HepG2 (cell line): Measurements from ENCODE around the gene BCAT1. TPM values are rescaled to one million over a fixed set of nuclear protein-coding genes. Genes with fewer than 3 reads are reported as not detected.
"Not testable (repeated sequence)": the region's sequence is repeated elsewhere in the genome, so short reads cannot be mapped to it uniquely, and the experiment has no call there.

ENCODE experiments used
- ATAC-seq: fragments of 200-7000 bp; cut with Tn5 transposase; 3 replicates; pipeline ENCODE4 v1.9.1; 2020; ENCODE audit warnings: mild to moderate bottlenecking, moderate library complexity
- BruUV-seq: library from RNA; stranded (reverse); fragments of 400-500 nt; replicated peaks from 2 replicates; lab custom pipeline; 2021; lab: Mats Ljungman, UMichigan
- CTCF ChIA-PET: fragments of 300-600 bp; formaldehyde crosslinking; extraction: SDS; loops from one replicate; lab custom pipeline; 2021; ENCODE audit warnings: low total read pairs, inconsistent platforms, low intra/inter-chr PET ratio; lab: Yijun Ruan, JAX
- POLR2A ChIA-PET: fragments of 350-600 bp; sonication (Branson Sonifier 250); formaldehyde crosslinking; loops from one replicate; lab custom pipeline; 2020; ENCODE audit warnings: antibody characterized with exemption, inconsistent platforms; lab: Yijun Ruan, JAX
- DNase-seq: peaks from one replicate; pipeline ENCODE4 v3.0.0-alpha.2; 2015; ENCODE audit warnings: low spot score
- FAIRE-seq: peaks from 3 replicates; lab custom pipeline; 2011; peaks lifted over from hg19 to GRCh38; lab: Jason Lieb, UNC
- H2AFZ ChIP-seq: one replicate; pipeline ENCODE4 v1.6.1; 2011; ENCODE audit warnings: low read length, inconsistent platforms
- H3K27ac ChIP-seq: fragments of 300-600 bp; 3 replicates; pipeline ENCODE4 v1.8.0; 2011; ENCODE audit warnings: mixed run types, mild to moderate bottlenecking, mixed read lengths, low read length, inconsistent platforms; ENCODE audit not compliant: insufficient read depth; ENCODE audit errors: extremely low read length
- H3K27me3 ChIP-seq, 2 experiments: fragments of 200-600 bp in 1 of 2; 2 replicates in 1 of 2; 3 replicates in 1 of 2; pipeline versions ENCODE4 v1.6.0 to v1.8.0; 2011; ENCODE audit warnings: low read length in 2 of 2, mild to moderate bottlenecking in 2 of 2, moderate library complexity in 2 of 2, inconsistent platforms in 1 of 2; ENCODE audit not compliant: insufficient read depth in 2 of 2, control insufficient read depth in 1 of 2
- H3K36me3 ChIP-seq, 2 experiments: fragments of 200-600 bp in 1 of 2; replicated peaks in 1 of 2; 2 replicates in 1 of 2; 3 replicates in 1 of 2; pipeline versions ENCODE4 v1.5.1 to v1.8.0; 2011; ENCODE audit warnings: low read length in 2 of 2, inconsistent platforms in 1 of 2; ENCODE audit not compliant: insufficient read depth in 2 of 2, control insufficient read depth in 1 of 2
- H3K4me1 ChIP-seq: 2 replicates; pipeline ENCODE4 v1.5.1; 2012; ENCODE audit warnings: low read length, inconsistent platforms; ENCODE audit not compliant: insufficient read depth
- H3K4me2 ChIP-seq: 2 replicates; pipeline ENCODE4 v1.6.0; 2011; ENCODE audit warnings: low read depth, low read length, inconsistent platforms
- H3K4me3 ChIP-seq, 3 experiments: fragments of 200-600 bp in 1 of 3; sonication (generic), shearing (Covaris generic) in 1 of 3; replicated peaks in 1 of 3; 2 replicates each; pipeline ENCODE4 v1.5.1; 2011 to 2016; ENCODE audit warnings: low read length in 3 of 3, inconsistent platforms in 2 of 3, low read depth in 2 of 3, mild to moderate bottlenecking in 2 of 3, control low read depth in 1 of 3, mixed read lengths in 1 of 3; ENCODE audit not compliant: insufficient read depth in 1 of 3
- H3K79me2 ChIP-seq: one replicate; pipeline ENCODE4 v1.6.1; 2011; ENCODE audit warnings: low read length, inconsistent platforms; ENCODE audit not compliant: insufficient read depth
- H3K9ac ChIP-seq: 2 replicates; pipeline ENCODE4 v1.6.0; 2011; ENCODE audit warnings: mild to moderate bottlenecking, low read depth, low read length, inconsistent platforms; ENCODE audit not compliant: insufficient read depth
- H3K9me3 ChIP-seq: 2 replicates; pipeline ENCODE4 v1.5.1; 2012; ENCODE audit warnings: mild to moderate bottlenecking, low read length
- H4K20me1 ChIP-seq: 2 replicates; pipeline ENCODE4 v1.6.0; 2011; ENCODE audit warnings: inconsistent platforms, mild to moderate bottlenecking, low read length, moderate library complexity; ENCODE audit not compliant: insufficient read depth
- CCAR2 ChIP-seq: fragments of 200-400 bp; formaldehyde crosslinking; optimal IDR thresholded peaks from 2 replicates; pipeline ENCODE3; 2018; ENCODE audit warnings: low read depth, mild to moderate bottlenecking, low read length, moderate library complexity
- EEA1 ChIP-seq: sonication (generic); formaldehyde crosslinking; IDR thresholded peaks from 2 replicates; pipeline ENCODE4 v1.5.1; 2020; ENCODE audit warnings: mild to moderate bottlenecking, missing genetic modification reagents, borderline replicate concordance
- IRX3 ChIP-seq: sonication (generic); formaldehyde crosslinking; IDR thresholded peaks from 2 replicates; pipeline ENCODE4 v1.8.1; 2023; ENCODE audit warnings: mild to moderate bottlenecking, low read depth, missing genetic modification reagents, borderline replicate concordance
- MAF1 ChIP-seq: sonication (generic); formaldehyde crosslinking; IDR thresholded peaks from 2 replicates; pipeline ENCODE4 v1.5.0; 2020; ENCODE audit warnings: missing genetic modification reagents, borderline replicate concordance
- MXI1 ChIP-seq: IDR thresholded peaks from 3 replicates; pipeline ENCODE4 v1.6.1; 2012; ENCODE audit warnings: low read depth, low read length, inconsistent platforms, borderline replicate concordance
- NRL ChIP-seq: sonication (generic); formaldehyde crosslinking; IDR thresholded peaks from 2 replicates; pipeline ENCODE4 v1.5.0; 2020; ENCODE audit warnings: missing genetic modification reagents, mild to moderate bottlenecking, moderate library complexity, borderline replicate concordance
- ONECUT2 ChIP-seq: sonication (generic); formaldehyde crosslinking; IDR thresholded peaks from 2 replicates; pipeline ENCODE4 v1.4.0; 2020; ENCODE audit warnings: missing genetic modification reagents
- ZIK1 ChIP-seq: sonication (generic); formaldehyde crosslinking; IDR thresholded peaks from 2 replicates; pipeline ENCODE4 v1.5.0; 2020; ENCODE audit warnings: mild to moderate bottlenecking, low read depth, missing genetic modification reagents, borderline replicate concordance
- ZNF382 ChIP-seq: sonication (generic); formaldehyde crosslinking; IDR thresholded peaks from 2 replicates; pipeline ENCODE4 v1.5.0; 2020; ENCODE audit warnings: missing genetic modification reagents, mild to moderate bottlenecking, borderline replicate concordance
- ZSCAN30 ChIP-seq: sonication (generic); formaldehyde crosslinking; IDR thresholded peaks from 2 replicates; pipeline ENCODE4 v1.5.0; 2020; ENCODE audit warnings: mild to moderate bottlenecking, missing genetic modification reagents
- WGBS: methylation state at CpG from one replicate; pipeline ENCODE4 v1.1.6; 2017; ENCODE audit warnings: low lambda C conversion rate; 5-methylcytosine and 5-hydroxymethylcytosine counted together
- in situ Hi-C: cut with HindIII; loops from 2 replicates; pipeline ENCODE4 v1.10.0; 2017; ENCODE audit warnings: low pct_unique_long_range_greater_than_20kb; ENCODE audit not compliant: extremely low pct_ligation_motif_present
- intact Hi-C: fragments of 100-400 bp; cut with micrococcal nuclease; formaldehyde crosslinking; loops from one replicate; pipeline ENCODE4 v1.10.0; 2022; ENCODE audit not compliant: unreplicated experiment
- polyA plus RNA-seq, 8 experiments: library from polyadenylated mRNA; depleted of rRNA in 3 of 8; stranded (reverse) in 7 of 8; unstranded in 1 of 8; fragments of >200 nt; fragmentation: Illumina TruSeq in 4 of 8; extraction: Trizol in 4 of 8; gene quantifications; 2 replicates each; pipeline versions ENCODE4 v1.2.1 to v1.2.3, GENCODE V29; 2011 to 2016; ENCODE audit warnings: low read depth in 4 of 8, missing spikeins in 1 of 8, mixed read lengths in 1 of 8; ENCODE audit not compliant: insufficient read depth in 1 of 8
- total RNA-seq, 5 experiments: library from RNA; depleted of rRNA; stranded (reverse); fragments of >200 nt; fragmentation: Illumina TruSeq; extraction: Trizol; gene quantifications; 2 replicates each; pipeline ENCODE4 v1.2.3, GENCODE V29; 2016; ENCODE audit warnings: low read depth in 1 of 5
- TF ChIP-seq, protein P1 (sequence below): sonication (generic); formaldehyde crosslinking; IDR thresholded peaks from 2 replicates; pipeline ENCODE4 v1.9.0; 2021; ENCODE audit warnings: mild to moderate bottlenecking, missing genetic modification reagents
- TF ChIP-seq, protein P2 (sequence below): sonication (generic); formaldehyde crosslinking; IDR thresholded peaks from 2 replicates; pipeline ENCODE4 v1.4.0; 2020; ENCODE audit warnings: mild to moderate bottlenecking, missing genetic modification reagents

Gene BCAT1
- total and polyA plus RNA-seq, 2 of the 13 experiments (the other 11 are each of a cell fraction or from before 2014, with no cell fraction given), result 8.0 to 75.5 TPM

DNA sequence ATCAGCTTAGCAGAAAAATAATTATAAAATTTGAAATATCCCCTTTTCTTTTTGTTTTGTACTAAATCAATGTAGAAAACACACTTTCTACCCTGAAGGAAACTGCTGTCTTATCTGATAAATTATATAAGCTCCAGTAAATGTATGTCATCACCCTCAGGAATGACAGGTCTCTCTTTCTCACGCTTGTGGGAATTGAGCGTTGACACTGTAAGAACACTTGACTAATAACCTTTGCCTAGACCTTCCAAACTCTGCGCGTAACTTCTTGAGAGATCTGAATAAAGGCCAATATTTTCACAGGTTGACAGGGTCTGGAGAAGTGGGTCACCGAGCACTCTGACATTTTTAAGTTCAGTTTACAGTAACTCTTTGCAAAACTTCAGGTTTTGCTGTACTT is 138.5 kb downstream of the BCAT1 start:
- intact Hi-C loops (no loop called here), in situ Hi-C loops (no loop called here)
- BruUV-seq, result no TSS peak
- H3K36me3 ChIP-seq, result no peaks in the 10 kb centered on the region; a peak in 1 of 5 replicates
- no peaks in the 10 kb centered on the region for H3K27me3 ChIP-seq
- POLR2A ChIA-PET, result no interaction called here
- ATAC-seq, result no peak
- H3K9ac ChIP-seq, result no peak overlapping the region
- H3K4me1 ChIP-seq, result no peaks in the 10 kb centered on the region
- H3K27ac ChIP-seq, result no peak overlapping the region
- no peak overlapping the region for H3K4me2 ChIP-seq
- CTCF ChIA-PET, result no interaction called here
- no peak for DNase-seq
- H2AFZ ChIP-seq, result no peak overlapping the region
- no peak overlapping the region for H3K4me3 ChIP-seq
- WGBS, result 74% methylated on average over 5 of the region's 5 CpGs
- no peak for FAIRE-seq
- H3K79me2 ChIP-seq, result no peaks in the 10 kb centered on the region
- H4K20me1 ChIP-seq, result no peaks in the 10 kb centered on the region
- TF ChIP-seq CCAR2, result no peak
- TF ChIP-seq MXI1, result no peak
- TF ChIP-seq ZIK1 (CRISPR knock-in tag), result no peak
- TF ChIP-seq, protein P1, sequence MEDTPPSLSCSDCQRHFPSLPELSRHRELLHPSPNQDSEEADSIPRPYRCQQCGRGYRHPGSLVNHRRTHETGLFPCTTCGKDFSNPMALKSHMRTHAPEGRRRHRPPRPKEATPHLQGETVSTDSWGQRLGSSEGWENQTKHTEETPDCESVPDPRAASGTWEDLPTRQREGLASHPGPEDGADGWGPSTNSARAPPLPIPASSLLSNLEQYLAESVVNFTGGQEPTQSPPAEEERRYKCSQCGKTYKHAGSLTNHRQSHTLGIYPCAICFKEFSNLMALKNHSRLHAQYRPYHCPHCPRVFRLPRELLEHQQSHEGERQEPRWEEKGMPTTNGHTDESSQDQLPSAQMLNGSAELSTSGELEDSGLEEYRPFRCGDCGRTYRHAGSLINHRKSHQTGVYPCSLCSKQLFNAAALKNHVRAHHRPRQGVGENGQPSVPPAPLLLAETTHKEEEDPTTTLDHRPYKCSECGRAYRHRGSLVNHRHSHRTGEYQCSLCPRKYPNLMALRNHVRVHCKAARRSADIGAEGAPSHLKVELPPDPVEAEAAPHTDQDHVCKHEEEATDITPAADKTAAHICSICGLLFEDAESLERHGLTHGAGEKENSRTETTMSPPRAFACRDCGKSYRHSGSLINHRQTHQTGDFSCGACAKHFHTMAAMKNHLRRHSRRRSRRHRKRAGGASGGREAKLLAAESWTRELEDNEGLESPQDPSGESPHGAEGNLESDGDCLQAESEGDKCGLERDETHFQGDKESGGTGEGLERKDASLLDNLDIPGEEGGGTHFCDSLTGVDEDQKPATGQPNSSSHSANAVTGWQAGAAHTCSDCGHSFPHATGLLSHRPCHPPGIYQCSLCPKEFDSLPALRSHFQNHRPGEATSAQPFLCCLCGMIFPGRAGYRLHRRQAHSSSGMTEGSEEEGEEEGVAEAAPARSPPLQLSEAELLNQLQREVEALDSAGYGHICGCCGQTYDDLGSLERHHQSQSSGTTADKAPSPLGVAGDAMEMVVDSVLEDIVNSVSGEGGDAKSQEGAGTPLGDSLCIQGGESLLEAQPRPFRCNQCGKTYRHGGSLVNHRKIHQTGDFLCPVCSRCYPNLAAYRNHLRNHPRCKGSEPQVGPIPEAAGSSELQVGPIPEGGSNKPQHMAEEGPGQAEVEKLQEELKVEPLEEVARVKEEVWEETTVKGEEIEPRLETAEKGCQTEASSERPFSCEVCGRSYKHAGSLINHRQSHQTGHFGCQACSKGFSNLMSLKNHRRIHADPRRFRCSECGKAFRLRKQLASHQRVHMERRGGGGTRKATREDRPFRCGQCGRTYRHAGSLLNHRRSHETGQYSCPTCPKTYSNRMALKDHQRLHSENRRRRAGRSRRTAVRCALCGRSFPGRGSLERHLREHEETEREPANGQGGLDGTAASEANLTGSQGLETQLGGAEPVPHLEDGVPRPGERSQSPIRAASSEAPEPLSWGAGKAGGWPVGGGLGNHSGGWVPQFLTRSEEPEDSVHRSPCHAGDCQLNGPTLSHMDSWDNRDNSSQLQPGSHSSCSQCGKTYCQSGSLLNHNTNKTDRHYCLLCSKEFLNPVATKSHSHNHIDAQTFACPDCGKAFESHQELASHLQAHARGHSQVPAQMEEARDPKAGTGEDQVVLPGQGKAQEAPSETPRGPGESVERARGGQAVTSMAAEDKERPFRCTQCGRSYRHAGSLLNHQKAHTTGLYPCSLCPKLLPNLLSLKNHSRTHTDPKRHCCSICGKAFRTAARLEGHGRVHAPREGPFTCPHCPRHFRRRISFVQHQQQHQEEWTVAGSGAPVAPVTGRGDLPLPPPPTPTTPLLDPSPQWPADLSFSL (CRISPR knock-in tag), result no peak
- TF ChIP-seq NRL (CRISPR knock-in tag), result no peak
- no peak for TF ChIP-seq ZSCAN30
- no peak for TF ChIP-seq ONECUT2 (CRISPR knock-in tag)
- TF ChIP-seq EEA1 (CRISPR knock-in tag), result no peak
- TF ChIP-seq IRX3, result no peak
- TF ChIP-seq MAF1 (CRISPR knock-in tag), result no peak
- TF ChIP-seq ZNF382 (CRISPR knock-in tag), result no peak
- TF ChIP-seq, protein P2, sequence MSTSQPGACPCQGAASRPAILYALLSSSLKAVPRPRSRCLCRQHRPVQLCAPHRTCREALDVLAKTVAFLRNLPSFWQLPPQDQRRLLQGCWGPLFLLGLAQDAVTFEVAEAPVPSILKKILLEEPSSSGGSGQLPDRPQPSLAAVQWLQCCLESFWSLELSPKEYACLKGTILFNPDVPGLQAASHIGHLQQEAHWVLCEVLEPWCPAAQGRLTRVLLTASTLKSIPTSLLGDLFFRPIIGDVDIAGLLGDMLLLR, result no peak
- no peaks in the 10 kb centered on the region for H3K9me3 ChIP-seq

- in situ Hi-C loops, H3K4me3 ChIP-seq, H3K79me2 ChIP-seq, CTCF ChIA-PET, H3K27me3 ChIP-seq, BruUV-seq, H3K9ac ChIP-seq, ATAC-seq, POLR2A ChIA-PET, H3K4me2 ChIP-seq, DNase-seq, H4K20me1 ChIP-seq, H3K27ac ChIP-seq, intact Hi-C loops, H3K9me3 ChIP-seq, FAIRE-seq, H3K36me3 ChIP-seq, H2AFZ ChIP-seq, H3K4me1 ChIP-seq: not testable (repeated sequence)
- 91% methylated on average over 1 of the region's 1 CpG for WGBS
These were observed 139.6 kb downstream of the BCAT1 start for GRCh38 chr12:24809306-24809705.
